ENCODE measurements around the gene IMMP2L.
A peak's percentile ranks its signal among the peaks of the same experiment; 100 is the strongest.
"Not testable (repeated sequence)": the region's sequence is repeated elsewhere in the genome, so short reads cannot be mapped to it uniquely, and the experiment has no call there.

Gene IMMP2L

DNA sequence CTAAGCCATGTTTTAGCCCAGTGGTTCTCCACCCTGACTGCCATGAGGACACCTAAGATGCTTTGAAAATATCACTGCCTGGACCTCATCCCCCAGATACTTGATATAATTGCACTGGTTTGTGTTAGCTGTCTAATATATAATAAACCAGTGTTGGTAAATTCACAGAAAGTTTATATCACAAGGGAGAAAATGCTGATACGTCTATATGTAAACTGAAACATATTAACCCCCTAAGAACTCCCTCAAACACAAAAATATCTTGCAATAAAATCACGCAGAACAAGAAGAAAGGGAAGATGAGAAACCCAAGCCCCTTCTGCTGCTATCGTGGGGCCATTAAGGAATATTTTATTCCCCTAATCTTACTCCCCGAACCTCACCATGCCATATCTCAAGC, 8.2 kb downstream of the IMMP2L start:
- DNase-seq: no peak

DNA sequence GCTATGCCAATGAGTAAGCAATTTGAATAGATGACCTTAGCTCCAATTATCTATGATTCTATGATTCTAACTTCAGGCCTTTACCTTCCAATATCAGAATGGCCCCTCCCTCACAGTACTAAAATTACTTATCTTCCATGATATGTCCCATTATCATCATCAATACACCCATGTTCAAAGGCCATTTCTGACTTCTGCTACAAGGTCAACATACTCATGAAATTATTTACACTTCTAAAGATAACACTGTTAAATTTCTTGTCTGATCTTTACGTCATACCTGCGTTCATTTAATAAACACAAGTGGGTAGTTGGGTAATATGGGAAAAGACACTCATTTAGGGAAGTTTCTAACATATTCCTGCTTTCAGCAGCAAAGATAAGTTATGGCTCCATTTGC, 21.2 kb downstream of the IMMP2L start:
- DNase-seq: no peak

DNA sequence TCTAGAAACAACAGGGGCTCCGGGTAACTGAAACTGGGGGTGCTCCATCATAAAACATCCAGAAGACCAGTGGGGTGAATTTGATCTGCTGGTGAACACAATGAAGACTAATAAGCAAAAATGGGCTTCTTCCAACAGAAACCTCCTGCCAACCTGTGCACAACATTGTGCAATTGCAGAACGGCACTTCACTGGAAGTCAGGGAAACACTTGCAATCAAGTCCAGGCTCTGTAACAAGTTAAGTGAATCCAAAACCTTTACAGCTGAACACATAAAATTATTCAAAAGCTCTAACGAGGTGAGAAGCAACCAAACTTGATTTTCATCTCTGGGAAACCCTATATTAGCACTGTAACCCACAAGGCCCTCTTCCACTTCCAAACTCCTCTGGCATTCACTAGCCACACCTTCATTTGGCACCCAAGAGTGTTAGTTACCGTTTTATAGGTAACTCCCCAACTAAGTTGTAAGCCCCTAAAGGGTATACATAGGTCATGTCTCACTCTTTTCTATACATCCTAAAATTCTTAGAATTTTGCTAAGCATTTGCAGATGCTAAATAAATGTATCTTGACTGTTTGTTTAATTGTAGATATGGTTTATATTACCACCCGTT, 22.0 kb downstream of the IMMP2L start:
- DNase-seq: peak; percentile 39

DNA sequence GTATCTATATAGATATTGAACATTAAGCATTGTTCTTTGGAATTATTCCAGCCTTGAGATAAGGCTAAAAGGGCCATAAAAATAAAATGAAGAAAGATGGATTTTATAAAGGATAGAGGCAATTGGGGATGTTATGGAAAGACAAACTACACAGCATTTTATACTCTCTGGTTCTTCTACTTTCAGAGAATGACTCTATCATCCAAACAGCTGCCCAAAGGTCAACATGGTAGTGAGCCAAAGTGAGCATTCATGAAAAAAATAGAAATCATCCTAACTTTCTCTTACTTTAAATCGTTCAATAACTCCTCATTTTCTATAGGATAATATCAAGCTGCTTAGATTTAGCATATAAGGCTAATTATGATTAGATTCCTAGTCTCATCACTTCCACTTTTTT, 25.2 kb downstream of the IMMP2L start:
- DNase-seq: no peak

DNA sequence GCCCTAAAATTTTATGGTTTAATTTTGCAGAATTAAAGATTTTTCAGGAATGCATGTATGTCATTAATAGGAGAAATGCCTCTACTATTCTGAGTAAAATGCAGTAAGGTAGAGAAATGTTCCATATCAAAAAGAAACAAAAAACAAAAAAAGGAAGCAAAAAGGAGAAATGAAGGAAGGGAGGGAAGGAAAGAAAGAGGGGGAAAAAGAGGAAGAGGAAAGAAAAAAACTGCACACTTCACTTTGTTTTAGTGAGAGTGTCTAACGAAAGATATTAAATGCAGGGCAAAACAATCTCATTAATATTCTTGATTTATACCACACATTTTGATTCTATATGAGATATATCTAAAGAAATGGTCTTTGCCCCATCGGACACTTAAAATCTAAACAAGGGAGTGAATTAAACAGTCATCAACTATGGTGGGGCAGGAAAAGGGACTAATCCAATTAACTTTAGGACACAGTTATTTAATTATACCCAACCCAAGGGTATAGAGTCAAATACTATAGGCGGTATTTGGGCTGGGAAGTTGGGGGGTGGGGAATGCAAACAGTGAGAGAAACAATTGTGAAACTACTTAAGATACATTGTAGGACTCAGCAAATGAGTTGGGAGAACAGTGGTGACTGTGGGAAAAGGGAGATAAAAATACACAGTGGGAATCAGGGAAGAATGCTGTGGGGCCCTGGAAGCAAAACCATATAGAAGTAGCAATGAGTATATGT, 27.0 kb downstream of the IMMP2L start:
- DNase-seq: no peak

DNA sequence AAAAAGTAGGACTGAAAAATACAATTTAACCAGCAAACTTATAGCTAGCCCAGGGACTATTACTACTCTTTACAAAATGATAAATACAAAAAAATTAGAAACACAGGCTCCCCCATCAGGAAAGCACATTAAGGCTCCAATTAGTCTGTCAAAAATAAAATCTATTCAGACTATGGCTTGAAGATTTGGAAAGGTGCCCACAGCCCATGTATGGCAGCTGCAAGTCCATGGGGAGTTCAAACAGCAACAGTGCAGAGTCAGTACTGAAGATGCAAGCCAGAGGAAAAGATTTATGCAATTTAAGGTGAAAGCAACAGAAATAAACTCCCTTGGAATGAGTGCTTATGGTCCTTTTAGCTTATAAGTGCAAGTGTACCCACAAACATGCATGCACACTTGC, 29.7 kb downstream of the IMMP2L start:
- DNase-seq: peak; percentile 89

DNA sequence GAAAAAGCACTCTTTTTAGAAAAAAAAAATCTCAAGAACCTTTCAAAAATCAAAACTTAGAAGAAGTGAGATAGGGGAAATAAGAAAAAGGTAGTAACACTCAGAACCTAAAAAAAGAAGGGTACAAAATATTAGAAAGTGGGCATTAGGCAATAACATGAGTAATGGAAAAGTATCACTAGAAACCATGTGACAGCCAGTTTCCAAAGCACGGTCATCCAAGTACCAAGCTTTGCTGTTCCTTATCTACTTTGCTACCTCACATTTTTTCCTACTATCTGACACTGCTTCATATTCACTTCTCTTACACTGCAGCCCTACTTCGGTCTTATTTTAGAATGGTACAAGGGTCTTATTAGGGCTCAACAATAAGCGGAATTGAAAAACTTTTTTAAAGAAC, 30.3 kb downstream of the IMMP2L start:
- DNase-seq: no peak

DNA sequence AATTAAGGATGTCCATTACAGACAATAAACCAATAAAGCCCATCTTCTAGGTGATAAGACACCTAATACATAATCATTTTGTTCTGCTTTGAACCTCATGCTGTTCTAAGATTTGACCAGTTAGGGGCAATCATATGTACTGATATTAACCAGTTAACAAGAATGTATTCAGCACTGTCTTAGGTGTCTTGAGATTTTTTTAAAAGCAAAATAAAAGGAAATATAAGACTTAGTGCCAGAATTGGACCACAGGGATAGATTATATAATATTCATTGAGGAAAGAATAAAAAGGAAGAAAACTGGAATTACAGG, 32.0 kb downstream of the IMMP2L start:
- no peak for DNase-seq

DNA sequence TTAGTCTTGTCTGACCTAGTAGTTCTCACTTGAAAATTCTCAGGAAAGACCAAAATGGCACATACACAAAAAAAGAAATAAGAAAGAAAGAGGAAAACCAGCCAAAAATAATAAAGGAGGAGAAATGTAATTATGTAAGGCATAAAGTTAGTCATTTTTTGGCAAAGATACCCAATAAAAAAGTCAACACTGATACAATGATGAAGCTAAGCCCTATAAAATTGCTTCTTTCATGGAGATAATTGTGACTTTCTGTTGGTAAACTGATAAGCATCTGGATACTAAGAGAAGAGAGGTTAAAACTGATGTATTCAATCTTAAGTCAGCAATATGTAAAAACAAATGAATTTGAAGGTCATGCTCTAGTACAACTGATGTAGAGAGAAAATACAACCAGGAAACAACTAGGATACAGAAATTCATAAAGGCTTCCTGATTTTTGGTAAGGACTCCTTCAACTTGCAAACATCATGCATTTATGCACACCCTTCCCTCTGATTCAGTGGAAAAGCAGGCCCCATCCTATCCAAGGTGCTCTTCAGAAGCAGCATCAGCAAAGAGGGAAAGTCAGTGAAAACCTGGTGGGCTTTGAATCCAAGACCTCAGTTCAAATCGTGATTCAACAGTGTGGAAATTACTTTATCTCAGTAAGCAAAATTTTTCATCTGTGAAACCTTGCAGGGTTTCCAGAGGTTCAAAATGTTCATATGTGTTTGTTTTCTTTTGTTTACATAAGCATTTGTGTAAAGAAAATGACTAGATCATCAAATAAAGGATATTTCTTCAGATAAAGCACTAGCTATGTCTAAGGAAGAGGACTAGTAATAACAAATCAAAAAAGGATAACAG, 32.6 kb downstream of the IMMP2L start:
- DNase-seq: no peak

DNA sequence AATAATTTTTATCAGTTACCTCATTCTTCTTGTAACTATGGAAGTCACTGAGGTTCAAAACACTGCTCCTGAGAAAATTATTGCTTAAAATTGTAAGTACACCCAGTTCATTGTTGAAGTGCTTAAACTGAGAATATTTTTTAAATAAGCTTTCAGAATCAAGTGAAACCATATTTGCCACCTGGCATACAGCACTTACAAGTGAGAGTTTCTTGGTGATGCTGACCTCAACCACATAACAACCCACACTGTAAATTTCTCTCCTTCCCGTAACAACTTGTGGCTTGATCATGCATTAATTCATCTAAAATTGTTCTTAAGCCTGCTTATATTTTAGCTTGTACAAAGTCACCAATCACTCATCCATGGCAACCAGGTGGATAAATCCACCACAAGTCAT, 34.0 kb downstream of the IMMP2L start:
- DNase-seq: no peak

DNA sequence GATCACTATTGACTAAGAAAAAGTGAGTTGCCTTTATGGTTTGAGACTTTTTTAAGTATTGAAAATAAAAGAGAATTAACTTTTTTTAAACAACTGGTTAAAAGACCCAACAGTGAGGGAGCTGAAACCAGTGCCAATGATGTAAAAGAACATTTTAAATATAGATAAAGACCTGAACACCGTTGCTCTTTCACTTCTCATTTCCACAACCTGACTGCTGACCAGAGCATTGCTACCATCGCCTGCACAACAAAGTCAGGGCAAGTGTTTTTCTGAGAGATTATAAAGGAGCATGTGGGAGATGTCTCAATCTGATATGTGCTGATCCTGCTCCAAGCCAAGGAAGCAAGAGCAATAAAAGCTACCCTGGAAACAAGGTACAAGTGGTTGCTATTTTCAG, 34.7 kb downstream of the IMMP2L start:
- no peak for DNase-seq

DNA sequence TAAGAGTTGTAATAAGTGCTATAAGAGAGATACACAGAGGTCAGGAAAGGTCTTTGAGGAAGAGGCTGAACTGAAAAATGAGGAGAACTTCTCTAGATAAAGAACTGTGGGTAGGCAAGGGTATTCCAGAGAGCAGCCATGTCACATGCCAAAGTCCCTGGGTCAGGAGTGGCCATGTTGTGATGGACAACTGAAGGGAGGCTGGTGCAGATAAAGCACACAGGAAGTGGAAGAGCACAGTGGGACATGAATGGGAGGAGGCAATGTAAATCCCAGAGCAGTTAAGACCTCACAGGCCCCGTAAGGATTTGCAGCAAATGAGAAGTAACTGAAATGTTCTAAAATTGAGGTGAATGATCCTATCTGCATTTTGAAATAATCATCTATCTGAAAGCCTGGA, 37.2 kb downstream of the IMMP2L start:
- no peak for DNase-seq

DNA sequence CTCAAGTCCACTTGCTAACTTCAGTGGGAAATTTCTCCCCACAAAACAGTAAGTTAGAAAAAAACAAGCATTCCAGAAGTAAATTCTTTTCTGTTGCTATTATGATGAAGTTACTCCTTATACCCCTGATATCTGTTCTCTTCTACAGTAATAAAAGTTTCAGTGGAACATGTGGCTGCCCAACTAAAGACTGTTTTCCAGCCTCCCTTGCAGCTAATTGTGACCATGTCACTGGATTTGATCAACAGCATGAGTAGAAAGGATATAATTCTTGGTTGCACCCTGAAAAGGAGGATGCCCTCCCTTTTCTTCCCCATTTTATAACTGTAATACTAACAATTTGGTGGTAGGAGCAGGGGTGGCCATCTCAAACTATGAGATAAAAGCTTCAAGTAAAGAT, 40.6 kb downstream of the IMMP2L start:
- DNase-seq: no peak

DNA sequence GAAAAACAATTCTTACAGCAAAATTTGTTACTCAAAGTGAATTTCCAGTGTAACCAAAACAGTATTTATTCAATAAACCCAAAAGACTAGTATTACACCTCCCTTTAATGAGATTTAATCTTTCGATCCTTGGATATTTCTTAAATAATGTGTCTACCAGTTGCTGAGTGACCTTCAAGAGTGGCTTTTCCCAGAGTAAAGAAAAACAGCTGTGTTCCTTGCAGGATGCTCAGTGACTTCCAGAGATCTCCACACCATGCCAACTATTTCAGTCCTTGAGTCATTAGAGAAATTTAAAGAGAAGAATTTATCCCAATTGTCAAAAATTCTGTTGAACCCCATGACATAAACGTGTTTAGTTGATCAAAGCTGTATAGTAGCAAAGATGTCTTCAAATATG, 44.0 kb downstream of the IMMP2L start:
- DNase-seq: no peak

DNA sequence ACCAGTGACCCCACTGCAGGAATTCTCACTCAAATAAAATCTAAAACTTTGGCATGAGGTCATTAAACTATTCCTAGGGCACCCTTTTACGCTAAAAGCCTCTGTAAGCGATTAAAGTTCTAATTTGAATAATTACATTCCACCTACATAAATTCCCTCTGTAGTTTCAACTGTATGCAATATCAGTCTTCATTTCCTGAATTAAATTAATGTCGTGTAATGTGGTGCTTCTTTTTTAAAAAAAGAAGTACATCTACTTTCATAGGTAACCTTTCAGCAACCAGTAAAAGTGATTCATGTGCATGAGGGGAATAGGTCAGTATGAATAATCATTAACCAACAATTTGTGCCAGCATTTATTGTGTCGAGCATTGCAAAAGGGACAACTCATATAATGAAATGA, 44.7 kb downstream of the IMMP2L start:
- no peak for DNase-seq

DNA sequence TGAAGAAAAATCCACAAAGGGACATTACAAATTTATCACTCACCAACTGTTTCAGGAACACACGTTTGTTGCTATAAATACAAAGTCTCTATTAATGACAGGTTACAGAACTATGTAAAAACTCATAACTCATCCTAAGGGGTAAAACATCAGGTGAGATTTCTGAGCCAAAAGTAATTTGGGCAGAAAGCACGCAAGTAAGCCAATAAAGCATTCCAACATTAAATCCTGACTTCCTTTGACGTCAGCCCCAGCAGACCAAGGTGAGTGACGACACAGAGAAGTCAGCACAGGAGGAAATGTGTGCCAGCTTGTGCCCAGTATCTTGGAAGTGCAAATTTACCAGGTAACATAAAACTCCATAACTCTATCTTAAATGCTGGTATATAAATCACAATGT, 45.7 kb downstream of the IMMP2L start:
- no peak for DNase-seq

DNA sequence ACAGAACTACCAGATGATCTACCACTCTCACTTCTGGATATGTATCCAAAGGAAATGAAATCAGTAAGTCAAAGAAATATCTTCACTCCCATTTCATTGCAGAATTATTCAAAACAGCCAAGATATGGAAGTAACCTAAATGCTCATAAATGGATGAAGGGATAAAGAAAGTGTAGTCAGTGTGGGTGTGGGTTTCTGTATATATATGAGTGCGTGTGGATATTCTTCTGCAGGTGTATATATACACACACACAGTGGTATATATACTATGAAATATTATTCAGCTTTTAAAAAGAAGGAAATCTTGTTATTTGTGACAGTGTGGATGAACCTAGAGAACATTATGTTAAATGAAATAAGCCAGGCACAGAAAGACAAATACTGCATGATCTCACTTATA, 48.7 kb downstream of the IMMP2L start:
- DNase-seq: no peak

DNA sequence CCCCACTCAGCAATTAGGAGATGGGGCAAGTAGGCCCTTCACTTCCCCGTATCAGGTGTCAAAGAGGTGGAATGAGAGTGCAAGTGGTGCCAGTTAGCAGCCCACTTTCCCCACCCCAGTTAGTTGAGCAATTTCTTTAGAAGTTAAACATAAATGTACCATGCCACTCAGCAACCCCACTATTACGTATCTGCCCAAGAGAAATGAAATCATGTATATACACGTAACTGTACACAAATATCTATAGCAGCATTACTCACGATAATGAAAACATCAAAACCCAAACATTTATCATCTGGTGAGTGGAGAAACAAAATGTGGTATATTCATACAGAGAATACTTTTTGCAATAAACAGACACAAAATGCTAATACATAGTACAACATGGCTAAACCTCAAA, 50.4 kb downstream of the IMMP2L start:
- DNase-seq: no peak

DNA sequence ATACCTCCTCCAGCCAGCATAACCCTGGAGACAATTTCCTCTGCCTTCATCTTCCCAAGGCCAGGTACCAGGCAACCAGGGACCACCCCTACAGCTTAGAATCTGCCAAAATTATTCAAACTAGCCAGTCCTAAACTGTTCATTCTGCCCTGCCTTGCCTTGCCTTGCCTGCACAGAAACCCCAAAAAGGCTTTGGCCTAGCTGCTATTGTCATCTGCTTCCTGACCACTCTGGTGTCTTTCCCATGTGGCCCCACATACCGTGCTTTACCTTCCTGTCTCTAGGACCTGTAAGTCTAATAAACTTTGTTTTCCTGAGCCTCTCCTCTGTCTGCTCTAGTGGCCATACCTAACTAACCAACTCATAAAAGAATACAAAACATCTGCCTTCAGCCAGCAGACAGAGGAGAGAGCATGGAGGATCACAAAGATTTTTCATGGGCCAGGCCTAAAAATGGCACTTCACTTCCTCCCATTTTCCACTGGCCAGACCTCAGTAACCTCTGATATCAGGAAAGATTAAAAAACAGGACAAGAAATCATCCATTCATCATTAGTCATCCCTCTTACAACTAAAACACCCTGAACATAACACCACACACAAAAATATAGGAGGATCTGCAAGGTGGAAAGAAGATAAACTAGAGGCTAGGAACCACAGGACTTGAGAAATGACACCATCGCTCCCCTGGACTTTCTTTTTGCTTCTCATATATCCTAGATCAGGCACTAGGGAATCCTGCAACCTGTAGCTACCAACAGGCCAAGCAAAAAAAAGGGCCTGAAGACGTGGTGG, 51.5 kb downstream of the IMMP2L start:
- no peak for DNase-seq

DNA sequence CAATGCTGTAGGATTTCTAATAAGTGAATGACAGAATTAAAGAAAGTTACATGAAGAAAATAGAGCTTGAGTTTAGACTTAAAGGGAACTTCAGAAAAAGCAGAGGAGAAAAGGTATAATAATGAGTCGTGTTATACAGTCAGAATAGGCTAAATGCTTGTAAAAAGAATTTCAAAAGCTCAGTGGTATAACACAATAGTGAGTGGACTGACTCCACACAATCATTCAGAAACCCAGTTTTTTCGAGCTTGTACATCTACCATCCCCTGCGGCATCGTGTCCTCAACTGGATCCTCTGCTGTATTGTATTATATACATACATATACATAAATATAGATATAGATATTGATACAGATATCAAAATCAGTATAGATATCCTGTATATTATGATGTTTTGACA, 52.2 kb downstream of the IMMP2L start:
- DNase-seq: no peak

DNA sequence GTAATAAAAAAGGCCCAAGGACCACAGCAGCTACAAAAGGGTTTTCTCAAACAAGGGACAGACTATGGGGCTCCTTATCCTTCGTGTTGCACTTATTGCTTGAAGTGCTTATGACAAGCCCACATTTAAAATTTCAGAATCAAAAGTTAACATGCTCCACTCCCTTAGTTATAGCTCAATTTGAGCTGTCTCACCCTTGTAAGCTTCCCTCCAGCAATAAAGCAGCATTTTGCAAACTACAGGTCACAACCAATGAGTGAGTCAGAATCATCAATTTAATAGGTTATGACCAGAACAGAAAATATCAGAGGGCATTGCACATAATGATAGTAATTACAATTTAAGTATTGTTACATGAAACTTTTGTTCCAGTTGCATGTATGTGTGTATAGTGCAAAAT, 53.0 kb downstream of the IMMP2L start:
- DNase-seq: no peak

DNA sequence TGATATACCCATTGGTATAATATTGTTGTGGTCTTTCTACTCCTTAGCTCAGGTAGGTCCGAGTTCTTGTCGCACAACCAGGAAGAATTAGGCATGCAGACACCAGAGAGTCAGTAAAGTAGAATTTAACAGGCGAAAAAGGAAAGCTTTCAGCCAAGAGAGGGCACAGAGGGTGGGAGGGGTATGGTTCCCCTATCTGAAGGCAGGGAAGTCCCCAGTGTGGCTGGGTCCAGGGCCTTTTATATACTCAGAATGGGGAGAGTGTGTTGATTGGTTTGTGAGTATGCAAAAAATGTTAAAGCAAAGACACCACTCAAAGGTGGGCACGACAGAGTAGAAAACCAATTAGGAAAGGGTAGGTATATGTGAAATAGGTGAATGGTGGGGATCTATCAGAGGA, 53.9 kb downstream of the IMMP2L start:
- no peak for DNase-seq

DNA sequence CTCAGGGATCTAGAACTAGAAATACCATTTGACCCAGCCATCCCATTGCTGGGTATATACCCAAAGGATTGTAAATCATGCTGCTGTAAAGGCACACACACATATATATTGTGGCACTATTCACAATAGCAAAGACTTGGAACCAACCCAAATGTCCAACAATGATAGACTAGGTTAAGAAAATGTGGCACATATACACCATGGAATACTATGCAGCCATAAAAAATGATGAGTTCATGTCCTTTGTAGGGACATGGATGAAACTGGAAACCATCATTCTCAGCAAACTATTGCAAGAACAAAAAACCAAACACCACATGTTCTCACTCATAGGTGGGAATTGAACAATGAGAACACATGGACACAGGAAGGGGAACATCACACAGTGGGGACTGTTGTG, 56.9 kb downstream of the IMMP2L start:
- DNase-seq: not testable (repeated sequence)

DNA sequence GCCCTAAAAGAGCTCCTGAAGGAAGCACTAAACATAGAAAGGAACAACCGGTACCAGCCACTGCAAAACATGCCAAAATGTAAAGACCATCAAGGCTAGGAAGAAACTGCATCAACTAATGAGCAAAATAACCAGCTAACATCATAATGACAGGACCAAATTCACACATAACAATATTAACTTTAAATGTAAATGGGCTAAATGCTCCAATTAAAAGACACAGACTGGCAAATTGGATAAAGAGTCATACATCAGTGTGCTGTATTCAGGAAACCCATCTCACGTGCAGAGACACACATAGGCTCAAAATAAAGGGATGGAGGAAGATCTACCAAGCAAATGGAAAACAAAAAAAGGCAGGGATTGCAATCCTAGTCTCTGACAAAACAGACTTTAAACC, 60.5 kb downstream of the IMMP2L start:
- DNase-seq: not testable (repeated sequence)

Measured in NCI-H1105 (cell line).